Measurements from ENCODE around the gene RHOV. TPM values are rescaled to one million over a fixed set of nuclear protein-coding genes. Genes with fewer than 3 reads are reported as not detected.

The RHOV gene, protein sequence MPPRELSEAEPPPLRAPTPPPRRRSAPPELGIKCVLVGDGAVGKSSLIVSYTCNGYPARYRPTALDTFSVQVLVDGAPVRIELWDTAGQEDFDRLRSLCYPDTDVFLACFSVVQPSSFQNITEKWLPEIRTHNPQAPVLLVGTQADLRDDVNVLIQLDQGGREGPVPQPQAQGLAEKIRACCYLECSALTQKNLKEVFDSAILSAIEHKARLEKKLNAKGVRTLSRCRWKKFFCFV
- 3.4 to 4.4 TPM (median 3.4 TPM) in 3 replicates for total RNA-seq

DNA sequence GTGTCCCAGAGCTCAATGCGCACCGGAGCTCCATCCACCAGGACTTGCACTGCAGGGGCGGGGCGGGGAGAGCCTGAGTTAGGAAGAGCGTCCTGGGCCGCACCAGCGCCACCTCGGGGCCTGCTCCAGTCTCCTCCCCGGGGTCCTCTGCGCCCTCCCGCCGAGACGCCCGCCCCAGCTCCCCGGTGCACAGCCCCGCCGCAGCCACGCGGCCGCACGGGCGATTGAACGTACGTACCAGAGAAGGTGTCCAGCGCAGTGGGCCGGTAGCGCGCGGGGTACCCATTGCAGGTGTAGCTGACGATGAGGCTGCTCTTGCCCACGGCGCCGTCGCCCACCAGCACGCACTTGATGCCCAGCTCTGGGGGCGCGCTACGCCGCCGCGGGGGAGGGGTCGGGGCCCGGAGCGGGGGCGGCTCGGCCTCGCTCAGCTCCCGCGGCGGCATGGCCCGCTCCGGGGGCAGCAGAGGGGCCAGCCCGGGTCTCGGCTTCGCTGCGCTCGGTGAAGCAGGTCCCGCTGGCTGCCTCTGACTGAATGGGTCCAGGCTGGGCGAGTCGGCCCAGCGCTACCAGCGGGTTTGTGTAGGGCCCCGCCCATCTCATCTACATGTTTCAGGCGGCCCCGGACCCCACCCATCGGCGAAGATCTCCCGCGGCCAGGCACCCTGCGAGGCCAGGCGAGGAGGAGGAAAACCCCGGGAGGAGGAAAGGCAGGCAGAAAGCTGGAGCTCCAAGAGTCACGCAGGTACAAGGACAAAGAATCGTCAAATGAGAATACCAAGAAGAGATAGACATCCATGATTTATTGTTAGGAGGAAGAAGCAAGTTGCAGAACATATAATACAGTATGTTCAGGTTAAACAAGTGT, at the start of gene RHOV:
Gene RHOV, minus strand, starts transcription at position 541 of the 868 bp plus-strand sequence. Its CDS starts 95 bp downstream, at position 446.
- Mint-ChIP-seq H3K27me3 (ENCODE audit: low read depth) (peaks cover 16% of the 10 kb centered on the region), H3K4me1 (peaks cover 18% of the 10 kb centered on the region), H3K36me3 (no peaks in the 10 kb centered on the region), H3K27ac (peak within 1 kb of the TSS; percentile 77), H3K4me3 (peak within 1 kb of the TSS; percentile 70), H3K9me3 (no peaks in the 10 kb centered on the region)
- peak; percentile 53 to 69 for DNase-seq (ENCODE audit: low spot score in 2 of 2, unreplicated experiment in 2 of 2)
- TF ChIP-seq, protein P1, sequence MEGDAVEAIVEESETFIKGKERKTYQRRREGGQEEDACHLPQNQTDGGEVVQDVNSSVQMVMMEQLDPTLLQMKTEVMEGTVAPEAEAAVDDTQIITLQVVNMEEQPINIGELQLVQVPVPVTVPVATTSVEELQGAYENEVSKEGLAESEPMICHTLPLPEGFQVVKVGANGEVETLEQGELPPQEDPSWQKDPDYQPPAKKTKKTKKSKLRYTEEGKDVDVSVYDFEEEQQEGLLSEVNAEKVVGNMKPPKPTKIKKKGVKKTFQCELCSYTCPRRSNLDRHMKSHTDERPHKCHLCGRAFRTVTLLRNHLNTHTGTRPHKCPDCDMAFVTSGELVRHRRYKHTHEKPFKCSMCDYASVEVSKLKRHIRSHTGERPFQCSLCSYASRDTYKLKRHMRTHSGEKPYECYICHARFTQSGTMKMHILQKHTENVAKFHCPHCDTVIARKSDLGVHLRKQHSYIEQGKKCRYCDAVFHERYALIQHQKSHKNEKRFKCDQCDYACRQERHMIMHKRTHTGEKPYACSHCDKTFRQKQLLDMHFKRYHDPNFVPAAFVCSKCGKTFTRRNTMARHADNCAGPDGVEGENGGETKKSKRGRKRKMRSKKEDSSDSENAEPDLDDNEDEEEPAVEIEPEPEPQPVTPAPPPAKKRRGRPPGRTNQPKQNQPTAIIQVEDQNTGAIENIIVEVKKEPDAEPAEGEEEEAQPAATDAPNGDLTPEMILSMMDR (IDR thresholded peaks at IDR 0.05; ENCODE audit: unreplicated experiment) = peak; percentile 15

DNA sequence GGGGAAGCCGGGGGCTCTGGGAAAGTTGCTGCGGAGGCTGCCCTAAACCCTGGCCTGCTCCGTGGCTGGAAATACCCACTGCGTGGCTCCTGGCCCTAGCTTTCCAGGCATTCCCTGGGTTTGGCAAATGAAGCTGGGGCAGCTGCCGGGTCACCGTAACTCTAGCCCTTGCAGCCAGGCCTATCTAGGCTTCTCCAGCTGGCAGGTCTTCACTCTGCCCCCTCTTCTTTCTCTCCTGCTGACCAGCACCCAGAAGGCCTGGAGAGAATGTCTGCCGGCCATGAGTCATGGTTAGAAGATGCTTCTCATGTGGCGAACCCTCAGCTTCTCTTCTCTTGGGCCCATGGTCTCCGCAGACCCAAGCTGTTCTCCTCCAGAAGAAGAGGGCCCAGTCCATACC, 49.5 kb upstream of the RHOV start:
- TF ChIP-seq, protein P1 (IDR thresholded peaks at IDR 0.05; ENCODE audit: unreplicated experiment) = no peak
- DNase-seq (ENCODE audit: low spot score in 2 of 2, unreplicated experiment in 2 of 2) = no peak
- no peaks in the 10 kb centered on the region for H3K36me3 Mint-ChIP-seq
- H3K9me3 Mint-ChIP-seq = no peaks in the 10 kb centered on the region
- peaks cover 75% of the 10 kb centered on the region for H3K27me3 Mint-ChIP-seq (ENCODE audit: low read depth)
- H3K27ac Mint-ChIP-seq = no peak overlapping the region
- peaks cover 22% of the 10 kb centered on the region for H3K4me1 Mint-ChIP-seq
- H3K4me3 Mint-ChIP-seq = no peak overlapping the region

DNA sequence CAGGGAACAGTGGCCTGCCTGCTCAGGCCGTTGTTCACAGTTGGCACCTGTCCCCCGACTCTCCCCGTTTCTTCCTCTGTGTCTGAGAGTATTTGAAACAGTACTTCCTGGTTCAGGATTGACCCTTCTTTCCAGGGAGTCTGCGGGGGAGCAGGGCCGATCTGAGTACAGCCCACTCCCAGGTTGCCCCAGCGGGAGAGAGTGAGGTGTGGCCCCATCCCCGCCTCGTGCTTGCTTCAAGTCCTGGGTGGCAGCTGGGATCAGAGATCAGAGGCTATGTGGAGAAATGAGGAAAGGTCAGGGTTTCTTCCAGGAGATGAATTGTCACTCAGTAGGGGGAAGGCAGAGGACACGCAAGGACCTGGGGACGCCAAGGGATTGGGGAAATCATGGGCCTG, 48.6 kb upstream of the RHOV start:
- Mint-ChIP-seq H3K27me3 (ENCODE audit: low read depth) (peaks cover 68% of the 10 kb centered on the region), H3K4me1 (peaks cover 19% of the 10 kb centered on the region)
- DNase-seq (ENCODE audit: low spot score in 2 of 2, unreplicated experiment in 2 of 2) = no peak

DNA sequence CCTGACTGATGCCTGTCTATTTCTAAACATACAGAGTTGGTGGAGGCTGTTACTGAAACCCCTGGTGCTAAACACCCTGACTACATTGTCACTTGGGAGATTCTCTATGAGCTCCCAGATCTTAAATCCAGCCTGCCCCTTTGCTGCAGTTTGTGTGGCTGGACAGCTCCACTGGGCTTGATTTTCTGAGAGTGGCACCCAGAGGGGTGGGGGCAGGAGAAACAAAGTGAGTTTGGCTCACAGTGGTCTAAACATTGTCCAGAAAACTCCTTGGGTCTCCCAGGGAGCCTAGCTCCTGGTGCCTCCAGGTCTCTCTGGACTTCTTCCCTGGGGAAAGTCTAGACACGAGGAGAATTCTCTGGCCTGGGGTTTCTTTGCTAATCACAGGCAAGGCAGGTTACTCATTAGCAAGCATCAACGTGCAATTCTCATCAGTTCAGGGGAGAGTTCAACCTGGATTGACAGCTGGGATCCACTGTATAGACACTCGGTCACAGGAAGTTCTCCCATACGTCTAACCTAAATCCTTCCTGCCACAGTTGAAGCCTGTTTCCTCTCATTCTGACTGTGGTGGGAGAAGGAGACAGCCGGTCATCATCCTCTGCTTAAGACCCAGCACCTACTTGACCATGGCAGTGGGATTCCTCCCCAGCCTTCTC, 48.0 kb upstream of the RHOV start:
- H3K27ac Mint-ChIP-seq = no peak overlapping the region
- peaks cover 62% of the 10 kb centered on the region for H3K27me3 Mint-ChIP-seq (ENCODE audit: low read depth)
- TF ChIP-seq, protein P1 (IDR thresholded peaks at IDR 0.05; ENCODE audit: unreplicated experiment) = no peak
- H3K9me3 Mint-ChIP-seq = no peaks in the 10 kb centered on the region
- peaks cover 15% of the 10 kb centered on the region for H3K4me1 Mint-ChIP-seq
- DNase-seq (ENCODE audit: low spot score in 2 of 2, unreplicated experiment in 2 of 2) = no peak
- H3K4me3 Mint-ChIP-seq = no peak overlapping the region
- H3K36me3 Mint-ChIP-seq = no peaks in the 10 kb centered on the region

More for the DNA sequence above, 48.6 kb upstream of the RHOV start:
- no peak overlapping the region for H3K27ac Mint-ChIP-seq
- no peaks in the 10 kb centered on the region for H3K36me3 Mint-ChIP-seq
- H3K4me3 Mint-ChIP-seq = no peak overlapping the region
- TF ChIP-seq, protein P1 (IDR thresholded peaks at IDR 0.05; ENCODE audit: unreplicated experiment) = no peak
- H3K9me3 Mint-ChIP-seq = no peaks in the 10 kb centered on the region

DNA sequence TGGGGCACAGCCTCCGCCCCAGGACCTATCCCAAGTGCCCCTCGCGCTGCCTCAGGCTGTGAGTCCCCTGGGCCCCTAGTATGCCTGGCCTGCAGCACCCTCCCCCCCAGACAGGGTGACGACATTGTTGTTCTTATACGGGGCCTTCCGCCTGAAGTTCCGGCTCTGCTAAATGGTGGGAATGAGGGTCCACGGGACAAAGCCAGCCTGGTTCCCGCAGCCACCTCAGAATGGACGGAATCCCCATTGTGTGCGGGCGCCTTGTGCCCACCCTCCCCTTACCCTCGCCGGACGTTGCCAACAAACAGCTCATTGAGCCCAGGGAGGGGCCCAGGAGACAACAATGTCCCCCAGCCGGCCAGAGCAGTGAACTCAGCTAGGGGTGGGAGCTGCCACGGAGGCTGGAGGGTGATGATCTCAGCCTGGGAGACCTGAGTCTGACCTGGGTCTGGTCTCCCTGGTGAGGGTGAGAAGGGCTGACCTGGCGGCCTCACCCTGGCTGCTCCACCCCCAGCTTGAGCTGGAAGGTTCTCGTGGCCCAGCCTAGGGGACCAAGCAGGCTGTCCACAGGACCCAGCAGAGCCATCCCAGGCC, 44.9 kb upstream of the RHOV start:
- H3K27ac Mint-ChIP-seq = no peak overlapping the region
- H3K4me3 Mint-ChIP-seq = no peak overlapping the region
- no peak for DNase-seq (ENCODE audit: low spot score in 2 of 2, unreplicated experiment in 2 of 2)
- no peaks in the 10 kb centered on the region for H3K9me3 Mint-ChIP-seq
- H3K27me3 Mint-ChIP-seq (ENCODE audit: low read depth) = peaks cover 31% of the 10 kb centered on the region
- TF ChIP-seq, protein P1 (IDR thresholded peaks at IDR 0.05; ENCODE audit: unreplicated experiment) = no peak
- no peaks in the 10 kb centered on the region for H3K4me1 Mint-ChIP-seq
- H3K36me3 Mint-ChIP-seq = no peaks in the 10 kb centered on the region
